ENCODE results near the gene RIN1.
"Not testable (repeated sequence)": the region's sequence is repeated elsewhere in the genome, so short reads cannot be mapped to it uniquely, and the experiment has no call there.

RIN1 gene

DNA sequence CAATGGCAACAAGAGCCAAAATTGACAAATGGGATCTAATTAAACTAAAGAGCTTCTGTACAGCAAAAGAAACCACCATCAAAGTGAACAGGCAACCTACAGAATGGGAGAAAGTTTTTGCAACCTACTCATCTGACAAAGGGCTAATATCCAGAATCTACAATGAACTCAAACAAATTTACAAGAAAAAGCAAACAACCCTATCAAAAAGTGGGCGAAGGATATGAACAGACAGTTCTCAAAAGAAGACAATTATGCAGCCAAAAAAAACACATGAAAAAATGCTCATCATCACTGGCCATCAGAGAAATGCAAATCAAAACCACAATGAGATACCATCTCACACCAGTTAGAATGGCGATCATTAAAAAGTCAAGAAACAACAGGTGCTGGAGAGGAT is 15.9 kb downstream of the RIN1 start:
- not testable (repeated sequence) for DNase-seq (ENCODE audit: low read depth, low spot score)

DNA sequence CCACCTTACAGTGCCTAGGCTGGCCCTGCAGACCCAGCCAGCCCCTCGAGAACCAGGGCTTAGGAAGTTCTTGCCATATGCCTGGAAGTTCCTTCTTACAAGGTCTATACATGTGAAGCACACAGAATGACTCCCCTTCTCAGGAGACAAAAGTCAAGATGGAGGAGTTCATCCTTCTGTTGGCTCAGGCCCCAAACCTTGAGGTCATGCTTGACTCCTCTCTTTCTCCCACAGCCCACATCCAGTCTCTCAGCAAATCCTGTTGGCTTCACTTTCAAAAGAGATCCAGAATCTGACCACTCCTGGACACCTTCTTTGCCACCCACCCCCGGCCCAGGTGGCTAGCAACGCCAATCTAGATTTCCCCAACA is 17.6 kb downstream of the RIN1 start:
- DNase-seq (ENCODE audit: low read depth, low spot score), result no peak

DNA sequence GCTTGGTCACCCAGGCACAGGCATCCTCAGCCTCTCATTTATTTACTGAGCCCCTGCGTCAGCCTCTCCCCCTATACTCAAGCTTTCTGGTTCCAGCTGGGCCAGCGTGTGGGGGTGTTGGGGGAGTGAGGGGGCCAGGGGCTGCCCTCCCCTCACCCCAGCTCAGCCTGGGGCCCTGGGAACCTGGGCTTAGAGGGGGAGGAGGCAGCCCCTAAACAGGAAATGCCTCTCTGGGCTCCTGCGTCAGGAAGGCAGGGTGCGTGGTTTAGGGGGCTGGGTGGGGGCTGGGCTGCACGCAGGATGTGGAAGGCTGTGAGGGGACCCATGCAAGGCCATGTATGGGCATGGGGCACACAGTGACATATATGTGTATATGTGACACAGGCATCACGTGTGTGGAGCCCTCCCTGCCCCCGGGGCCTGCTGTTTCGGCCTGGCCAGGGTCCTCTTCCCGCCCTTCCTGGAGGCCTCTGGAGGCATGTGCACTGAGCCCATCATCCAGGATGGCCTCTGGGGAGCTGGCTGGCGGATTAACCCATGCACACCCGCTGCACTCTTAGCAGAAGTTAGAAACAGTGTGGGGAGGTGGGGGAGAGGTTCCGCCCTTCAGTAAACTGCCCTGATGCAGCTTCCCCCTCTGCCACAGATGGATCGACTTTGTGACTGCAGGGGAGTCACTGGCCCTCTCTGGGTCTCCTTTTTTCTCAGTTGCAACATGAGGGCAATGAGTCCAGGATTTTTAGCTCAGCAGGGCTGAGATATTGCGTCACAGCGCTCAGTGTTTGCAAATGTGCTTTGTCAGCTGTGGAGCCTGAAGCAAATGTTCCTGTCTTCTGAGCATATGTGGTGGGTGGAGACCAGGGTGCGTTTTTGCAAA is 18.3 kb downstream of the RIN1 start:
- no peak for DNase-seq (ENCODE audit: low read depth, low spot score)

DNA sequence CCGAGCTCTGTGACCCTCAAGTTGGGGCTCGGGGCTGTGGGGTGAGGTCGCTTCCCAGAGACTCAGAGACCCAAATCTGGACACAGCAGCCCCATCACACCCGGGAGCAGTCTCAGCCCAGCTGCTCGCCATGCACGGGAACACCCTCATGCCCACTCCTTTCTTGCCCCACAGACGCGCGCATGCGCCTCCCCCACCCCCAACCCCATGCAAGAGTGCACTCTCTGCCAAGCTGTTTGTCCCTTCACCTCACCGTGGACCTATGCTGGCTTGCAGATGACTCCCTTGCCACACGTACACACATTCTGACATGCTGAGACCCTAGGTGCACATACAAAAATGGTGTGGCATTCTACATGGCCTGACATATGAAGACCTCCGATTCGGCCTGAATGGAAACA is 18.9 kb downstream of the RIN1 start:
- no peak for DNase-seq (ENCODE audit: low read depth, low spot score)

DNA sequence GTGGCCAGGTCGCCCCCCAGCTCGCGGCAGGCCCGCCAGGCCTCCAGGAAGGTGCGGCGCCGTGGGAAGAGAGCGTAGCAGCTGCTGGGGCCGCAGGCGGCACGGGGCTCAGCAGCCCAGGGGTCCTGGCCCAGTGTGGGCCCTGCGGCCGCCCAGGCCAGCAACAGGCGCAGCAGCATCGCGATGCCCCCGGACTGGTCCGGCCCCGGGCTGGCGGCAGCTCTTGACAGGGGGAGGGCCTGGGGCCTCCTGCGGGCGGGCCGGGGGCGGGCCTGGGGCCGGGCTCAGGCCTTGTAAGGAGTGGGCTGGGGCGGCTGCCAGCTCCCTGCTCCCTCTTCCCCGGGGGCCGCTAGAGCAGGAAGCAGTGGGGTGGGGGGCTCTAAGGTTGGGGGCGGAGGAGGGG is 19.4 kb downstream of the RIN1 start, which contains the start of gene CD248:
Gene CD248 (minus strand): TSS at position 196 of the 403 bp plus-strand sequence. CDS start 17 bp downstream, at position 179.
- DNase-seq (ENCODE audit: low read depth, low spot score), result peak; percentile 77

DNA sequence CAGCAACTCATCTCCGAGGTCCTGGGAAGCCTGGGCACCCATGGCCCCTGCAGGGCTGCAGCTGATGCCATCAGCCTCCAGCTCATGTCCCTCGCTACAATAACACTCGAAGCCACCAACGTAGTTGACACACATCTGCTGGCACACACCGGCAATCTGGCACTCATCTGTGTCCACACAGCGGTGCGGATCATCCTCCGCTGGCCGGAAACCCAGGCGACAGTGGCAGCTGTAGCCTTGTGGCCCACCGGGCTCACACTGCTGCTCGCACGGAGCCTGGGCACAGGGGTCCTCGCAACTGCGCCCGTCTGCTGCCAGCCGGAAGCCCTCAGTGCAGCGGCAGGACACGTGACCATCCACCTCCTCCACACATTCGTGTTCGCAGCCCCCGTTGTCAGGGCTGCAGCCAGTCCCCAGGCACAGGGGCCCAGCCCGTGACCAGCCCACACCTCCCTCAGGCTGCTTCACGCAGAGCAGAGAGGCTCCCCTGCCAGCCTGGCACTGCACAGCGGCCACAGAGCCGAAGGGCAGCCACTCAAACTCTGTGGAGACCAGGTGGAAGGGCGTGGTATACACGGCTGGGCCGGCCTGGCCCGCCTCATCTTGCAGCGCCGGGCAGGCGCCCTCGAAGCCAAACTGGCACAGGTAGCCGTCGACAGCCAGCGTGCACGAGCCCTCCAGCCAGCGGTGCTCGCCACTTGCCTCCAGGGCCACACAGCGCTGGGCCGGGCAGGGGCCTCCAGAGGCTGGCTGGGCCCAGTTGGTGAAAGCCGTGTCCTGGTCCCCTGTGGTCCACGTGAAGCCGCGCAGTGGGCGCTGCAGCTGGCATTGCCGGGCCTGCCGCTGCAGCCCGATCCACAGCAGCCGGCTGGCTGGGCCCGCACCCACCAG is 20.1 kb downstream of the RIN1 start:
- no peak for DNase-seq (ENCODE audit: low read depth, low spot score)

DNA sequence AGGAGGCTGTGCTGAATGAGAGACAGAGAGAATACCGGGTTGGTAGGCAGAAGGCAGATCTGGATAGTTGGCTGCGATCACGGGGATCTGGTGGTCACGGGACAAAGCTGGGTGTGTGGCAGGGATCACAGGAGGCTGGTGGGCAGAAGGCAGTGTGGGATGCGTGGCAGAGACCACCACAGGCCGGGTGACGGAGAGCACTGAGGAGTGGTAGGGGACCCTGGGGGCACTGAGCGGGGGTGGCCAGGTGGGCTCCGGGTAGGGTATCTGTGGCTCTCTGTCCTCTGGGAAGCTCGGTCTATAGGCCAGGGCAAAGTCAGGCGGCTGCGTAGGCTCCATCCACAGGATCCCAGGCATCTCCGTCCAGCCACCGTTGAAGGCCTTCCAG is 20.7 kb downstream of the RIN1 start:
- no peak for DNase-seq (ENCODE audit: low read depth, low spot score)

DNA sequence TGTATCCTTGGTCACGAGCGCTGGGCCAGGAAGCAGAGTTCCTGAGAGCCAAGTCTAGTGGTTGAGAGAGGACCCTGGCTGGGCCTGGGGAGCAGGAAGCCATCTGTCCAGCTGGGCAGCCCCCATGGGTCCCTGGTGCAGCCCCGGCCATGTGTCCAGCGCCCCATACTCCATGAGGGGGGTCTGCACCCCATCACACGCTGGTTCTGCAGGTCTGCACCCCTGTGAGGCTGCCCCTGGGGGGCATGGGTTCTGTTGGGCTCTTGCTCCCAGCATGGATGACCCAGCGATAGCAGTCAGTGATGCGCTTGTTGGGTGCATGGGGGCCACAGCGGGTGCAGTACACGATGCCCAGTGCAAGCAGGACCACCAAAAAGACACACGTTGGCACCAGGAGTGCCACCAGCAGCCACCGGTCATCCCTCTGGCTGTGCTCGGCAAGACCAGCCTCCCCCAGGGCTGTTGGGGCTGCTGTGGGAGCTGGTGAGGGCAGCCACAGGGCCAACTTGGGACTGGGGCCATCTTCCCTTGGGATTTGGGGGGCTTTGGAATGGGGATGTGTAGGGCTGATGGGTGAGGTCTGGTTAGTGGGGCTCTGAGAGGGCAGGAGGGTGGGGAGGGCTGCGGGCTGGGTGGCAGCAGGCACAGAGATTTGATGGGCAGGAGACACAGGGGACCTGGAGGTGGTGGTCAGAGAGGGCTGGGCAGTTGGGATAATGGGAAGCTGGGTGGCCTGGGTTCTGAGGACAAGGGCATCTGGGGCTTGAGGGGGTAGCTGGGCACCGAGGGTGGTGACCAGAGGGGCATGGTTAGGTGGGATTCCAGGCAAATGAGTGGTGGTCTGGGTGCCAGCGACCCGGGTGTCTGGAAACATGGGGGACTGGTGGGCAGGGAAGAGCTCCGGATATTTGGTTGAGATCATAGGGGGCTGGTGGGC is 21.4 kb downstream of the RIN1 start:
- DNase-seq (ENCODE audit: low read depth, low spot score), result no peak

DNA sequence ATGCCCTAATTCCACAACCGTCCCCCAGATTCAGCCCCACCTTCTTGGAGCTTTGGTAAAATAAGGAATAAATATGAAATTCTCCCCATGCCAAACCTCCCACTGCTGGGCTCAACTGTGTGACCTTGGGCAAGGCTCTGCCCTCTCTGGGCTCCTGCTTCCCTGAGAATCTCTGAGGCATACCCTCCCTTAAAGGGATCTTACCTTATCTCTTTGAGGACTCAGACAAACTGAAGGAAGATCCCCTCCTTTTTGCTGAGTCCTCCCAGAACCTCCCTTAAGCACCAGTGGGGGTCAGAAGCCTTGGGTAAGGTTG is 22.1 kb downstream of the RIN1 start:
- DNase-seq (ENCODE audit: low read depth, low spot score), result no peak

DNA sequence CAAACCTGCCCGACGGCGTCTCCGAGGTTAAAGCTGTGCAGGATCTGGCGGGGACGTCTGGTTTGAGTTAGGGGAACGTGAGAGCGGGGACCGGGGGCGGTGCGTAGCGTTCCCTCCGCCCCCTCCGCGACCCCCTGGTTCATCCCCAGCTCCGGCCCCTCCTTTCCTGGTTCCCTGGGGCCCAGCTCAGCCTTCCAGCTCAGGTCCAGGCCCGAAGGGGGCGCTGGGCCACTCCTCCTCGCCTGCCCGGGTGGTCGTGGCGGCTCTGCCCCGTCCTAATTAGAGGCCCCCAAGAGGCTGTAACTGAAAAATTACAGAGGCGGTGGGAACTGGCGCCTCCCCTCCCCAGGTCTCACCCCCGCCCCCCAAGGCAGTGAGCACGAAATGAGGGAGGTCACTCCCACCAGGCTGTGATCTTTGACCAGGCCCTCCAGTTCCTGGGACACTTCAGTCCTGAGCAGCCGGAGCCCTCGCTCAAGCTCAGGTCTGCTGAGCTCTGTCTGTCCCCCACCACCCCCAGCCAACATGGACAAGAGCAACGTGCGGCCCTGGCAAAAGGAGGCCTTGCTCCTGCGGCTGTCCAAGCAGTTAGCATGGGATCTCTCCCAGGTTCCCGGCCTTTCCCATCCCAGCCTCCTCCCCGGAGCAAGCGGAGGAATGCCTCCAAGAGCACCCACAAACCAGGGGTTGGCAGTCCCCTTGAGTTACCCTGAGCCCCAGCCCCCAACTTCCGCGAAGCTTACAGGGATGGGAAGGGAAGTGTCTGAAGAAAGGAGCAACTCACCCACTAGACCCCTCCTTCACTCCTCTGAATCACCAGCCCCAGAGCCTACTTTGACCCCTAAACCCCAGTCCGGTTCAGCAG is 22.7 kb downstream of the RIN1 start:
- no peak for DNase-seq (ENCODE audit: low read depth, low spot score)

DNA sequence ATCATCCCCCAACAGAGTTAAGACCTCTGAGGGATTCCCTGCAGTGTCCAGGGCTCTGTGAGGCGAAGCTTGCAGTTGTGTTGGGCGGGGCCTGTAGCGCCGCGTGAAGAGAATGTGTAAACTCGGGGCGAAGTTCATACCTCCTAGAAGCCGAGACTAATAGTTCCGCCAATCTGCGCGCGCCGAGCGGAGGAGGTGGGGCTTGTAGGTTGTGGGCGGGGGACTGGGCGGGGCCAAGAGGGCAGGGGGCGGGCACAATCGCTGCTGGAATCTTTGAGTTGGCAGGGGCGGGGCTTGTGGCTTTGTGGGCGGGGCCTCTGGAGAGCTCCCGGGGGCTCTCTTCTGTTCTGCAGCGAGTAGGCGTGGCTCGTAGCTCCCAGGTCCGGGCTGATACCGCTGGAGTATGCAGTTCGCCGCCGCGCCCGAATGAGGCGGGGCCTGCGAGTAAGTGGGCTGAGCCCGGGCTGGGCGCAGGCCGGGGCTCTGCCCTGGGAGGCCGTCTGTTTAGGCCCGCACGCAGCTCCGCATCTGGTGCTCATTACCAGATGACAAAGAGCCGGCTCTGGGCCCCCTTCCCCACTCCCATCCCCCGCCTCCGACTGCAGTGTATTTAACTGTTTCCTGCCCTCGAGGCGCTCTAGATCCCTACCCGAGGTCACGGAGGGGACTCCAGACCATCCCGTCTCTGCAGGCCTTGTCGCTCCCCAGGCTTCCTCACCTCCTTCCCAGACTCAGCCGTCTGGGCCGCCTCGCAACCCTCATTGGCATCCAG is 23.5 kb downstream of the RIN1 start:
- peak; percentile 99 for DNase-seq (ENCODE audit: low read depth, low spot score)

DNA sequence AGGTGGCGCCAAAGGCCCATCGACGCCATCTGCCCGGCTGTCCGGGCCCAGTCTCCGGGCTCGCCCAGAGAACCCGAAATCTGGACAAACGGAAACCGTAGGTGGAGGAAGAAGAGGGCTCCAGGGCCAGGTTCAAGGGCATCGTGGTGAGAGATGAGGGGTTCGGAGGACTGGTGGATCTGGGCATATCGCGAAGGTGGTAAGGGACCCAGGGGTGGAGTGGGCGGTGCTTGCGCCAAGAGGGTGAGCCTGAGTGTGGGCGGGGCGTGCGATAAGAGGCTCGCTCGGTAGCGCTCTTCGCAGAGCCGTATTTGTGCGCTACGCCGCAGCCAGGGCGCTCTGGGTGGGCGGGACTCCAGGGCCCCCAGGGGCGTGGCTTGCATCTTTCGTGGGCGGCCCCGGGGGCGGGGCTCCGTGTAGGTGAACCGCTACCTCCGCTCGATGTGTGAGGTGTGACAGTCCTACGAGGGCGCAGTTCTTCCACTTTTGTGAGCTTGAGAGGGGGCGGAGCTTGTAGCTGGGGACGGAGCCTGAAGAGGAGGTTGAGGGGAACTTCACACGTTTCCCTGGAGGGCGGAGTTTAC is 24.2 kb downstream of the RIN1 start:
- DNase-seq (ENCODE audit: low read depth, low spot score), result peak; percentile 95

DNA sequence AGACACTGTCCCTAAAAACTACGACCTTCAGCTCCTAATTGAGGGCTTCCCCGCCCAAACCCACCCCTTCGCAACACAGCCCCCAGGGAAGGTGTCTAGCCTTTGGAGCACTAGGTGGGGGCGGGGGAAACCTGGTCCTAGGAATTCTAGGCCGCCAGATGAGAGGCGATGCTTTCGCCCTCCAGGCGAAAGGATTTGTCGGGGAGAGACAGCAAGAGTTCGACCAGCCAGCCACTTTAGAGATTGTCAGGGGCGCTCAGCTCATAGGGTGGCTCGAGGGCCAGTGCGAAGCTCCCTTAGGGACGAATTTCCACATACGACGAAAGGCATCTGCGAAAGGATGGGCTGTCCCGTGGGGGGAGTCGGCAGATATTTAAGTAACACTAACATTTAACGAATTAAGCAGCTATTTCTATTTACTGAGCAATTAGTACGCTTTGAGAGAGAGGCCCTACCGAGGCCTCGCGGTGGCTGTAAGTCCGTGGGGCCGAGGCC is 24.7 kb downstream of the RIN1 start:
- DNase-seq (ENCODE audit: low read depth, low spot score), result no peak

DNA sequence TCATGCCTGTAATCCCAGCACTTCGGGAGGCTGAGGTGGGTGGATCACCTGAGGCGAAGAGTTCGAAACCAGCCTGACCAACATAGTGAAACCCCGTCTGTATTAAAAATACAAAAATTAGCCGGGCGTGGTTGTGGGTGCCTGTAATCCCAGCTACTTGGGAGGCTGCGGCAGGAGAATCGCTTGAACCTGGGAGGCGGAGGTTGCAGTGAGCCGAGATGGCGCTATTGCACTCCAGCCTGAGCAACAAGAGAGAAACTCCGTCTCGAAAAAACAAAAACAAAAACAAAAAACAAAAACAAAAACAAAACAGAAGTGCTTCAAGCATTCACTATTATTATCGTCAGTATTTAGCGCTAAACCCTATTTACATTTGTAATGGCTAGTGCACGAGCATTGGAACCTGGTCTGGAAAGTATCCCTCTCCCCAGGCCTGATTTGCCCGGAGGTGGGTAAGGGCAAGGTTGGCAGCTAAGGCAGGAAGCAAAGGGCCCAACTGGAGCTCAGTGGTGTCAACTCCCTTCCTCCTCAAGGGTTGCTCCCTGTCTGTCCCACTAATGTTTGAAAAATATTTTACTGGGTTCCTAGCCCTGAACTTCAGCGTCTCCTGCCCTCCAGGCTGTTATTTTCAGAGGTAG is 25.3 kb downstream of the RIN1 start:
- DNase-seq (ENCODE audit: low read depth, low spot score), result not testable (repeated sequence)

DNA sequence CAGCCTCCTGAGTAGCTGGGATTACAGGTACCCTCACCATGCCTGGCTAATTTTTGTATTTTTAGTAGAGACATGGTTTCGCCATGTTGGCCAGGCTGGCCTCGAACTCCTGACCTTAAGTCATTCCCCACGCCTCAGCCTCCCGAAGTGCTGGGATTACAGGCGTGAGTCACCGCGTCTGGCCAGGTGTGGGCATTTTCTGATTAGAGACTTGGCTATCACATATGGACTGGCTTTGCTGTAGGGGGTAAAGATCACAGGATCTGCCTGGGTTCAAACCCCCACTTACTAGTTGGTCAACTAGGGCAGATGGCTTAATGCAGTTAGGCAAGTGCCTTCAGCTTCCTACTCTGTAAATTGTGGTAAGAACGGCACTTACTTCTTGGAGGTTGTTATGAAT is 25.9 kb downstream of the RIN1 start:
- DNase-seq (ENCODE audit: low read depth, low spot score), result no peak

DNA sequence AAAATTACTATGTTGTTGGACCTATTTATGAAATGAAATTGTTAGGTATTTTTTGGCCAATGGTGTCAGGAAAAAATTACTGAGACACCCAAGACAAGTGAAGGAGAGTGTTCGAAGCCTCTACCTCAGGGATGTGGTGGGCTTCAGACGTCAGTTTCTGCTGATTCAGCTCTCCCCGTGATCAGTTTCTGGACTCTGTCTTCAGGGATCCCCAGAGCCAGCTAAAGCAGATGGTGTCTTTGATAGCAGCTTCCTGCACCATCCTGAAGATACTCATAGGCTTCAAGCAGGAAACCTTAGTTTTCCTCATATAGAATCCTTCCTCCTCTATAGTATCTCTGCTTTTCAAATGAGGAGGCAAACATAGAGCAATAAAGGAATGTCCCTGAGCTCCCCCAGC is 26.8 kb downstream of the RIN1 start:
- no peak for DNase-seq (ENCODE audit: low read depth, low spot score)

DNA sequence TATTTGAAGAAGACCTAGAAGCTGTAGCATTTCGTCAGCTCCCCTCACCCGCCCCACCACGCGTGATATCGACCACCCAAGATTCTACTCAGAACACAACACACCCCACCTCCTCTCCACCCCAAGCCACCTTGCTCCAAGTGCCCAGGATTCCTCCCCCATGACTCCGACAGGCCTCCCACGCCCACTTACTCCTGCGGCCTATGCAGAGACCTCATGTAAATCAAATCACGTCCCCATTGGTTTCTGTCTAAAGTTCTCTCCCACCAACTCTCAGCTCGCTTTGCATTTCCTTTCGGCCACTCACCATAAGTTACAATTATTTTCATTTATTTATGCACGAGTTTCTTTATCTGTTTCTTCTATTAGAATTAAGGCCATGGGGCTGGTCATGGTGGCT is 33.6 kb downstream of the RIN1 start:
- no peak for DNase-seq (ENCODE audit: low read depth, low spot score)

DNA sequence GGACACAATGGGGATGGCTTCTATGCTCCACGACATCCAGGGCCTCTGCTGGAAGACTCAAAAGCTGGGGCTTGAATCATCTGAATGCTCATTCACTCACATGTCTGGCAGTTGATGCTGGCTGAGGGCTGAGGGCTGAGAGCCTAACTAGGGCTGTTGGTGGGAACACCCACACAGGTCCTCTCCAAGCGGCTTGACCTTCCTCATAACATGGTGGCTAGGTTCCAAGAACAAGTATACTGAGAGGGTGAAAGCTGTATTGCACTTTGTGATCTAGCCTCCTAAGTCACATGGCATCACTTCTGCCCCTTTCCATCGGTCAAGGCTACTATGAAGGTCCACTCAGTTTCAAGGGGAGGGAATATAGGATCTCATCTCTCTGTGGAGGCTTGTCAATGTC is 37.0 kb downstream of the RIN1 start:
- no peak for DNase-seq (ENCODE audit: low read depth, low spot score)

DNA sequence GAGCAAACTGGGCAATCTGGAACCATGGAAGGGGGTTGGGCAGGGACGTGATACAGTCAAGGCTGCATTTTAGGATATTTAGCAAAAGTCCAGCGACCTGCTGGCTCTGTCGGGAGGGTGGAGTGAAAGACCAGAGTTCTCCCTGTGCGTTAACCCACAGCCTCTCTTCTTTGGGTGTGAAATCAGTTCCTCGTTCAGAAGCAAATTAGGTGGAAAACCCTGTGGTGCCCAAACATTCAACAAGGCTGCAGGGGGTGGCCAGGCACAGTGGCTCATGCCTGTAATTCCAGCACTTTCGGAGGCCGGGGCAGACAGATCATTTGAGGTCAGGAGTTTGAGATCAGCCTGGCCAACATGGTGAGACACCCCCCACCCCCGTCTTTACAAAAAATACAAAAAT is 38.6 kb downstream of the RIN1 start:
- DNase-seq (ENCODE audit: low read depth, low spot score), result no peak

Data from astrocyte of the hippocampus (primary cell).